GM19043 (cell line): ENCODE measurements around the gene PRKN.

Source experiments
- ATAC-seq: cut with Tn5 transposase; IDR thresholded peaks from one replicate; pipeline ENCODE4 v1.9.1; 2021; ENCODE audit warnings: low read depth; ENCODE audit not compliant: unreplicated experiment

The PRKN gene

GRCh38 chr6:162727322-162728182, at the start of gene PRKN, which contains the start of gene PACRG:
Gene PRKN, minus strand, starts transcription at chr6:162727766.
Gene PACRG, plus strand, starts transcription at chr6:162727974.
- peak; percentile 96 for ATAC-seq

GRCh38 chr6:162777091-162777490, 49.5 kb upstream of the PRKN start:
- no peak for ATAC-seq

GRCh38 chr6:162773996-162774395, 46.4 kb upstream of the PRKN start:
- no peak for ATAC-seq

DNA sequence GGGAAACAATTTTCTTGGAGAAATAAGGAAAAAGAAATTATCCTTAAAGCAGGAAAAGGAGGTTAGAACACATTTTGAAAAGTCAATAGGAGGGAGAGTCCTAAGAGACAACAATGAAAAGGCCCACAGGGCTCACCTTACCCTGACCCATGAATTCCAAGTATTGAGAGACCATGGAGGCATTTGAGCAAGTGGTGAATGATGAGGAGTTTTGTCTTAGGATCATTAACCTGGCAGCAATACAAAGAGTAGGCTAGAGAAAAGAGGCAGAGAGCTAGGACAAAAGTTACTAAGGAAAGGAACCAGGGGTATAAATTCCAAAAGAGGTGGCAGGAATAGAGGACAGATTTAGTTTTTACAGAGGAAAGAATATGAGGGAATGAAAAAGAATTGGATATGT, 44.9 kb upstream of the PRKN start:
- no peak for ATAC-seq

DNA sequence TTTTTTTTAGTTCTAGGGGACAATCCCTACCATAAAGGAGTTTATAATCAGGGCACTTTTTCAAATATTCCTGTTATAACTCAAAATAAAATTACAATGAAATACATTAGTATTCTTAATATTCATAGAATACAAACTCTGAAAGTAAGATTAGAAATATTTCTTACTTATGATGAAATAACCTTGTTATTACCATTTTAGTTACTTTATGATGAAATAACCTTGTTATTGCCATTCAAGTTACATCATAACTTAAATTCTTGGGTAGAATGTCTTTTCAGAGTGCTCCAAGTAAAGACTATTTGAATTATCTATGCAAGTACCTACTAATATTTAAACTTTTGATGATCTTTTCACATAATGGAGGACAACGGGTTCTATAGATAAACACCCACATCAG, 43.4 kb upstream of the PRKN start:
- no peak for ATAC-seq

GRCh38 chr6:162770136-162770535, 42.6 kb upstream of the PRKN start:
- no peak for ATAC-seq

GRCh38 chr6:162753775-162754174, 26.2 kb upstream of the PRKN start:
- ATAC-seq = no peak

- no peak for ATAC-seq
These were observed 23.8 kb upstream of the PRKN start for GRCh38 chr6:162751211-162751859.

- no peak for ATAC-seq
These were observed 23.2 kb upstream of the PRKN start for GRCh38 chr6:162750776-162751175.

- no peak for ATAC-seq
These were observed 9.4 kb upstream of the PRKN start for GRCh38 chr6:162736961-162737360.

GRCh38 chr6:162733489-162733888, 5.9 kb upstream of the PRKN start:
- ATAC-seq = no peak

DNA sequence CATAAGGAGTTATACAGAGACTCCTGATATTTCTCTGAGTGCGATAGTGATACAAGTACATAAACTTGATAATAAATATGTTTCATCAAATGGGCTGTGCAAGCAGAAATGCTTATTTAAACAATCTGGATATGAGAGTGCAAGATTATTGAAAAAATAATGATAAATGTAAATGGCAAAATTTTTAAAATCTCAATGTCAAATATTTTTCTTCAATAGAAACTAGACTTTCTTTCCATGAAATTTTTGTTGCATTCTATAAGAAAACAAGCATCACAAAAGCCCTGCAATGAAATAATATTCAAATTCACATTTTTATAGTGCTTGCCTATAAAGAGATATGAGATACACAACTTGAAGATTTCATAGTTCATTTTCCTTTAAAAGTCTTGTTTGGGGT, 2.9 kb upstream of the PRKN start:
- ATAC-seq = no peak

- ATAC-seq = no peak
These were observed 1.1 kb upstream of the PRKN start for GRCh38 chr6:162728706-162729105.

DNA sequence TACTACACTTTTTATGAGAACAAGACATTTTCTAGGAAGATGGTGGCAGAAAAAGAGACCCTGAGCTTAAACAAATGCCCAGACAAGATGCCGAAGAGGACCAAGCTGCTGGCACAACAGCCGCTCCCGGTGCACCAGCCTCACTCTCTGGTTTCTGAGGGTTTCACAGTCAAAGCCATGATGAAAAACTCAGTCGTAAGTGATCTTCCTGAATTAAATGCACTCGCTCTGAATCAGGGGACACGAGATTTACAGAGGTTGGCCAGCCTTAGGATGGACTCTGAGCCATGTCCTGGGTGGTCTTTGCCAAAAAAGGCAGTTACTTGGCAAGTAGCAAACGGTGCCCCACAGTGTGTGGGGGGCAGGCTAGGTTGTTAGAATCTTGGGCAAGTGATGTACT, 631 bp upstream of the PRKN start:
- no peak for ATAC-seq

GRCh38 chr6:162726947-162727321, 632 bp downstream of the PRKN start:
- ATAC-seq = no peak

GRCh38 chr6:162722633-162723032, 4.9 kb downstream of the PRKN start:
- no peak for ATAC-seq

DNA sequence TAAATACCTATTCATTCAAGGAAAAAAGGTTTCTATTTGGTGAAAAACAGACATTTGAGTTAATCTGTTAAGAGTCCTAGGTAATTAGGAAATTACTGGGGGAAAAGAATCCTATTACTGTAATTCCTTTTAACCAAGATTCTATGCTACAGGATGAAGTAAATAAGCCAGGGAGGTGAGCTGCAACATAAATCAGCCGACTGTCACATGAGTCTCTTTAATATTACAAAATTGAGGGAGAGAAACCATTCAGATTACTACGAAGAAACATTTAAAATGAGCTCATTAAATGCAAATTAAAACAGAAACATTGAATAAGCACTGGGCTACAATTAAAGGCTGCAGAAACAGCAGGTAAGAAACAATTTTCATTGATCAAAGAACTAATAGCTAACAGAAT, 5.3 kb downstream of the PRKN start:
- no peak for ATAC-seq

GRCh38 chr6:162721404-162721687, 6.2 kb downstream of the PRKN start:
- ATAC-seq = no peak

DNA sequence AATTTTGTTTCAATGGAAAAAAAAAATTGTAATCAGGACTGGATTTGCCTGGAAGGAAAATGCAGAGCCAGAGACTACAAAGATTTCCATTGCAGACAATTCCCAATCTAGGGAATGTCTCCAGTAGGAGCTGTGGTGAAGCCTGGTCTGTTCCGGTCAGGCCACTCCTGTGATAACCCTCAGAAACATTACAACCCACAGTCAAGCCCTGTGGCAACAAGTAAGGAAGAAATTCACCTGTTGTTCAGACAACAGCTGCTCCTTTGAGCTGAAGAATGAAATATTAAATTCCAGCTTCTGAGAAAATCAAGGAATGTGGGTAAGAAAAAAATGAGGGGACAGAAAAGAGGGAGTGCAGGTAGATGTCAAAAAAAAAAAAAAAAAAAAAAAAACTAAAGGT, 8.0 kb downstream of the PRKN start:
- no peak for ATAC-seq

DNA sequence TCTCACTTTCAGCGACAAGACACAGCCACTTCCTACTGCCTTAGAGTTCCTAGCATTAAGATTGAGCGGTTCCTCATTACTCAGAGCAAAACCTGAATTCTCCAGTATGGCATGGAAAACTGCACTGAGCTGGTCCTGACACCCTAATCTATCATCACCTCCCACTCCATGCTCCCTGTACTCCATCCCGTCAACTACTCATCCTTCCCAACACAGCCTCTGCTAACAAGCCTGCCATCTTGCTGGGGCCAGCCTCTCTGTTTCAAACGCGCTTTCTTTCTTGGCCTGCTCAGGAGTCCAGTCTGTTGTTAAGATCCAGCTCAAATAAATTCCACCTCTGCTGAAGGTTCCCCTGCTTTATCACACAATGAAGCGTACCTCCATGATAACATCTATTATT, 12.0 kb downstream of the PRKN start:
- ATAC-seq = no peak

DNA sequence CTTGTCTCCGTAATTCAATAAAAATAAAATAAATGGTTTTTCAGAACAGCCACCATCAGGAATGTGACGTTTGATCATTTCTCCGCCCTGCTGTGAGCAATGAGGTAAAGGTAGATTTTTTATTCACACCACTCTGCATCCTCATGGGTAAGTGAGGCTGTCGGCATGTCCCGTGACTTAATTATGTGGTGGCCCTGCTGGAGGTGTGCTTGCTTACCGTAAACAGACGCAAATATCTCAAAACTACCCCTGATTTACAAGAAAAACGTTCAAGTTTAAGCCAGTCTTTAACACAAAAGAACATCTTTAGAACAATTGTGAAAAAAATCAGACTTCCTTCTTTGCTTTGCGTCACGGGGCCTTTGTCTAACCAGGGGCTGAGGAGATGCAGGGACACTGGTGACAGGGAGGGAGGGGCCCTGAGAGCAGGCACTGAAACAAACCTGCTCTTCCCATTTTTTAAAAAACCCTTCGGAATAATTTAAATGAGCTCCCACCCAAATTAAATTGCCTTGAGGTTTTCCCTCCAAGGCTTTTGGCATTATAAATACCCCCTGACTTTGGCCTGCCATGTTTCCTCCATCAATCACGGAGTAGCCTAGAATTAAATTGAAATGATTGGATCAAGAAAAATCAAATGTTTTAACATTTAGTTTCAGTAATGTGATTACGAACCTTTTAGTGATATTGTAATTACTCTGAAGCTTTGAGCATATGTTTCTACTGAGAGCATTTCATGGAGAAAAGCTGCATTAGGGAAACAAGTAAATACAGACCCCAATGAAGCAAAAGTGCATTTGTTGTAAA, 13.4 kb downstream of the PRKN start:
- ATAC-seq = no peak

DNA sequence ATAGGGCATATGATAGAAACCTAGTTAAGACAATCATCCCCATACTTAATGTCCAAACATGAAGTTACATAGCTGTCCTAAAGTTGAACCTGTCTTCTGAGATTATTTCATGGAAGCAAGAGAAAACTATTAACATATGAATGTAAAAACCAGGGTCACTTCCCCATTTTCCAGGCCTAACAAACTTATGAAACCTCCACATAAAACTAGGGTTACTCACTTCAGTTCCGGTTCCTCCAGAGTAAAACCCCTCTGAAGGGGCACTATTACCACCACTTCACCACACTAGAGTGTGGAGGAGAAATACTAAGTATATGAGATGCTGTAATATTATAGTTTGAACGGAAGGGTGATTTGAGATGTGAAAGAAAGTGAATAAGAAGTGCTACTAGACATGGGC, 14.9 kb downstream of the PRKN start:
- ATAC-seq = no peak
